AG04450 (cell line): ENCODE data around the gene CD276. TPM values are rescaled to one million over a fixed set of nuclear protein-coding genes. Genes with fewer than 3 reads are reported as not detected.

Experiments
- CTCF ChIA-PET: fragments of 300-600, 350-600 bp; formaldehyde crosslinking; extraction: SDS; loops from one replicate; lab custom pipeline; 2022; ENCODE audit warnings: antibody characterized with exemption, inconsistent platforms; lab: Charles Lee
- POLR2A ChIA-PET: fragments of 350-600 bp; formaldehyde crosslinking; extraction: SDS; loops from one replicate; lab custom pipeline; 2021; ENCODE audit warnings: antibody characterized with exemption, inconsistent platforms; lab: Yijun Ruan, JAX
- DNase-seq: peaks from one replicate; pipeline ENCODE4 v3.0.0-alpha.2; 2011; ENCODE audit warnings: low read depth, low spot score
- H3K27ac ChIP-seq: one replicate; pipeline ENCODE4 v1.5.1; 2012; ENCODE audit warnings: low read depth, low read length, control low read depth
- H3K27me3 ChIP-seq: one replicate; pipeline ENCODE4 v1.6.0; 2012; ENCODE audit warnings: low read length; ENCODE audit not compliant: control insufficient read depth, insufficient read depth
- H3K4me3 ChIP-seq: 2 replicates; pipeline ENCODE4 v1.5.1; 2011; ENCODE audit warnings: mild to moderate bottlenecking, low read depth, low read length, control low read depth
- H3K9me3 ChIP-seq: 2 replicates; pipeline ENCODE4 v1.5.1; 2012; ENCODE audit warnings: low read length; ENCODE audit not compliant: control insufficient read depth, insufficient read depth
- CTCF ChIP-seq: IDR thresholded peaks from 2 replicates; pipeline ENCODE4 v1.5.1; 2011; ENCODE audit warnings: low read depth, low read length, control low read depth, inconsistent platforms
- polyA plus RNA-seq: library from polyadenylated mRNA; depleted of rRNA; stranded (reverse); fragments of >200 nt; gene quantifications from 2 replicates; pipeline ENCODE4 v1.2.3, GENCODE V29; 2011

The CD276 gene
- polyA plus RNA-seq, 1 experiment: 86.4 TPM

GRCh38 chr15:73712107-73712506 lies 27.9 kb downstream of the CD276 start:
- Histone ChIP-seq H3K27ac (no peak overlapping the region), H3K9me3 (no peaks in the 10 kb centered on the region), H3K4me3 (no peak overlapping the region), H3K27me3 (no peaks in the 10 kb centered on the region)
- CTCF ChIA-PET: interaction anchor here (0.9 to 1.5 kb wide), 4 partner anchors 12 to 152 kb away, joined by 3 to 9 read pairs (median 4); no protein-coding TSS in a partner anchor
- POLR2A ChIA-PET: no interaction called here
- TF ChIP-seq CTCF: no peak
- no peak for DNase-seq

GRCh38 chr15:73714695-73715301 lies 30.6 kb downstream of the CD276 start:
- DNase-seq: no peak
- no peak for TF ChIP-seq CTCF
- H3K27me3 ChIP-seq: no peaks in the 10 kb centered on the region
- ChIA-PET POLR2A (no interaction called here), CTCF (interaction anchor here (1.7 kb wide), 1 partner anchor 9 kb away, joined by 4 read pairs; no protein-coding TSS in a partner anchor)
- H3K9me3 ChIP-seq: no peaks in the 10 kb centered on the region
- peak overlapping the region; percentile 21 for H3K27ac ChIP-seq
- H3K4me3 ChIP-seq: no peak overlapping the region

GRCh38 chr15:73715417-73715816 lies 31.2 kb downstream of the CD276 start:
- TF ChIP-seq CTCF: no peak
- ChIA-PET POLR2A (no interaction called here), CTCF (interaction anchor here (1.0 to 1.7 kb wide), 2 partner anchors 10 to 11 kb away, joined by 4 to 5 read pairs; no protein-coding TSS in a partner anchor)
- H3K9me3 ChIP-seq: no peaks in the 10 kb centered on the region
- H3K27ac ChIP-seq: no peak overlapping the region
- DNase-seq: no peak
- H3K4me3 ChIP-seq: no peak overlapping the region
- H3K27me3 ChIP-seq: no peaks in the 10 kb centered on the region

GRCh38 chr15:73716417-73716816 lies 32.2 kb downstream of the CD276 start:
- DNase-seq: no peak
- no peaks in the 10 kb centered on the region for H3K27me3 ChIP-seq
- no peak for TF ChIP-seq CTCF
- ChIA-PET POLR2A (no interaction called here), CTCF (interaction anchor here (1.0 to 3.6 kb wide), 2 partner anchors 12 to 16 kb away, joined by 5 to 15 read pairs; no protein-coding TSS in a partner anchor)
- H3K9me3 ChIP-seq: no peaks in the 10 kb centered on the region; the same call in 1 of the 2 replicates
- H3K27ac ChIP-seq: no peak overlapping the region
- H3K4me3 ChIP-seq: no peak overlapping the region

- ChIA-PET CTCF (interaction anchor here (0.5 to 6.0 kb wide), 4 partner anchors 12 to 81 kb away, joined by 3 to 33 read pairs (median 10); no protein-coding TSS in a partner anchor), POLR2A (no interaction called here)
- H3K27ac ChIP-seq: no peak overlapping the region
- no peaks in the 10 kb centered on the region; the same call in 1 of the 2 replicates for H3K9me3 ChIP-seq
- DNase-seq: no peak
- no peak for TF ChIP-seq CTCF
- no peak overlapping the region for H3K4me3 ChIP-seq
- H3K27me3 ChIP-seq: peaks cover 6% of the 10 kb centered on the region
Observed at GRCh38 chr15:73717206-73717605, 33.0 kb downstream of the CD276 start.
